ENCODE measurements around the gene ASCC3.
"Not testable (repeated sequence)": the region's sequence is repeated elsewhere in the genome, so short reads cannot be mapped to it uniquely, and the experiment has no call there.

ASCC3 gene

GRCh38 chr6:100897671-100898070 is 16.5 kb upstream of the ASCC3 start:
- H3K27ac ChIP-seq: no peak overlapping the region
- TF ChIP-seq CTCF (IDR thresholded peaks at IDR 0.05) (no peak), ZFX (IDR thresholded peaks at IDR 0.05; ENCODE audit: borderline replicate concordance) (no peak)

GRCh38 chr6:100893743-100894142 is 12.6 kb upstream of the ASCC3 start:
- H3K27ac ChIP-seq: no peak overlapping the region
- TF ChIP-seq CTCF (IDR thresholded peaks at IDR 0.05): no peak
- TF ChIP-seq ZFX (IDR thresholded peaks at IDR 0.05; ENCODE audit: borderline replicate concordance): no peak

GRCh38 chr6:100892693-100893092 is 11.6 kb upstream of the ASCC3 start:
- TF ChIP-seq CTCF (IDR thresholded peaks at IDR 0.05): no peak
- no peak for TF ChIP-seq ZFX (IDR thresholded peaks at IDR 0.05; ENCODE audit: borderline replicate concordance)
- H3K27ac ChIP-seq: no peak overlapping the region

GRCh38 chr6:100892116-100892515 is 11.0 kb upstream of the ASCC3 start:
- TF ChIP-seq CTCF (IDR thresholded peaks at IDR 0.05): no peak
- TF ChIP-seq ZFX (IDR thresholded peaks at IDR 0.05; ENCODE audit: borderline replicate concordance): no peak
- H3K27ac ChIP-seq: no peak overlapping the region

GRCh38 chr6:100891079-100891478 is 9.9 kb upstream of the ASCC3 start:
- TF ChIP-seq CTCF (IDR thresholded peaks at IDR 0.05) (no peak), ZFX (IDR thresholded peaks at IDR 0.05; ENCODE audit: borderline replicate concordance) (no peak)
- no peak overlapping the region for H3K27ac ChIP-seq

- not testable (repeated sequence) for H3K27ac ChIP-seq
Measured at GRCh38 chr6:100890646-100891045, 9.5 kb upstream of the ASCC3 start.

GRCh38 chr6:100889351-100889750 is 8.2 kb upstream of the ASCC3 start:
- TF ChIP-seq ZFX (IDR thresholded peaks at IDR 0.05; ENCODE audit: borderline replicate concordance) (no peak), CTCF (IDR thresholded peaks at IDR 0.05) (no peak)
- no peak overlapping the region for H3K27ac ChIP-seq

GRCh38 chr6:100886076-100886475 is 4.9 kb upstream of the ASCC3 start:
- H3K27ac ChIP-seq: no peak overlapping the region
- TF ChIP-seq ZFX (IDR thresholded peaks at IDR 0.05; ENCODE audit: borderline replicate concordance) (no peak), CTCF (IDR thresholded peaks at IDR 0.05) (no peak)

Measured in 22Rv1 (cell line).